Gastroesophageal sphincter (tissue), 4 donors: ENCODE results near the gene NTN5. TPM values are rescaled to one million over a fixed set of nuclear protein-coding genes. Genes with fewer than 3 reads are reported as not detected.

Source experiments
- ATAC-seq: fragments of 150-250 bp; one replicate; pipeline ENCODE4 v1.9.1; 2016; ENCODE audit warnings: mild to moderate bottlenecking, moderate library complexity
- H3K27ac ChIP-seq, 4 donors: fragments of 200-600 bp; sonication (generic) in 3 of 4; 1 replicate in 3 of 4; 2 replicates in 1 of 4; pipeline ENCODE4 v1.5.1; 2016 to 2019
- H3K27me3 ChIP-seq: fragments of 200-600 bp; sonication (generic); one replicate; pipeline ENCODE4 v1.5.1; 2019
- H3K36me3 ChIP-seq, 2 donors: fragments of 200-600 bp; sonication (generic); one replicate each; pipeline ENCODE4 v1.5.1; 2019; ENCODE audit warnings: control low read depth in 1 of 2
- H3K4me1 ChIP-seq, 3 donors: fragments of 200-600 bp; sonication (generic); 1 replicate in 2 of 3; 2 replicates in 1 of 3; pipeline ENCODE4 v1.5.1; 2016 to 2019; ENCODE audit warnings: control low read depth in 2 of 3
- H3K4me3 ChIP-seq, 2 donors: fragments of 200-600 bp; sonication (generic); one replicate each; pipeline ENCODE4 v1.5.1; 2019; ENCODE audit warnings: mild to moderate bottlenecking in 1 of 2, moderate library complexity in 1 of 2
- H3K9me3 ChIP-seq, 3 donors: fragments of 200-600 bp; sonication (generic); one replicate each; pipeline ENCODE4 v1.5.1; 2017 to 2019; ENCODE audit warnings: control low read depth in 2 of 3
- EP300 ChIP-seq: sonication (generic); formaldehyde crosslinking; IDR thresholded peaks from one replicate; pipeline ENCODE4 v1.6.1; 2017; ENCODE audit warnings: antibody characterized with exemption, mild to moderate bottlenecking
- POLR2A ChIP-seq, 2 donors: fragments of 450-650 bp; IDR thresholded peaks; one replicate each; pipeline ENCODE4 v1.6.1; 2017; ENCODE audit warnings: antibody characterized with exemption in 2 of 2, mild to moderate bottlenecking in 2 of 2, moderate library complexity in 1 of 2
- POLR2AphosphoS5 ChIP-seq: sonication (generic); formaldehyde crosslinking; IDR thresholded peaks from one replicate; pipeline ENCODE4 v1.6.1; 2017; ENCODE audit warnings: antibody characterized with exemption
- WGBS, 2 donors: methylation state at CpG; one replicate each; pipeline ENCODE4 v1.1.5; 2018; ENCODE audit warnings: low coverage in 1 of 2; 5-methylcytosine and 5-hydroxymethylcytosine counted together
- total RNA-seq, 4 donors: library from RNA; depleted of rRNA; stranded (reverse); fragments of >200 nt; gene quantifications; one replicate each; pipeline ENCODE4 v1.1.0, GENCODE V29; 2016
- TF ChIP-seq, protein P1 (sequence below), 4 experiments: fragments of 200-600 bp in 2 of 4; fragments of 450-650 bp in 2 of 4; sonication (generic) in 1 of 4; IDR thresholded peaks; one replicate each; pipeline ENCODE4 v1.5.1; 2017 to 2019; ENCODE audit warnings: antibody characterized with exemption in 4 of 4, mild to moderate bottlenecking in 2 of 4, moderate library complexity in 2 of 4

NTN5 gene
- total RNA-seq, 4 donors from 2014 or later, result 0.78 to 2.3 (median 1.1) TPM; not detected in 1

GRCh38 chr19:48674216-48674809 is 1.5 kb upstream of the NTN5 start:
- no peak for ATAC-seq
- H3K27ac ChIP-seq, result no peak overlapping the region

GRCh38 chr19:48673436-48674100 is 751 bp upstream of the NTN5 start:
- 10 to 77% methylated on average over 2 to 4 of the region's 25 CpGs for WGBS, 2 donors
- no peak for ATAC-seq
- no peak overlapping the region for H3K27ac ChIP-seq
- H3K4me1 ChIP-seq, result peaks cover 0 to 11% (median 6%) of the 10 kb centered on the region in 3 donors
- no peaks in the 10 kb centered on the region for H3K9me3 ChIP-seq
- no peaks in the 10 kb centered on the region for H3K36me3 ChIP-seq
- no peak overlapping the region for H3K4me3 ChIP-seq
- no peaks in the 10 kb centered on the region for H3K27me3 ChIP-seq
- TF ChIP-seq POLR2A (IDR thresholded peaks at IDR 0.05) (no peak), EP300 (no peak), POLR2AphosphoS5 (no peak)
- TF ChIP-seq, protein P1, sequence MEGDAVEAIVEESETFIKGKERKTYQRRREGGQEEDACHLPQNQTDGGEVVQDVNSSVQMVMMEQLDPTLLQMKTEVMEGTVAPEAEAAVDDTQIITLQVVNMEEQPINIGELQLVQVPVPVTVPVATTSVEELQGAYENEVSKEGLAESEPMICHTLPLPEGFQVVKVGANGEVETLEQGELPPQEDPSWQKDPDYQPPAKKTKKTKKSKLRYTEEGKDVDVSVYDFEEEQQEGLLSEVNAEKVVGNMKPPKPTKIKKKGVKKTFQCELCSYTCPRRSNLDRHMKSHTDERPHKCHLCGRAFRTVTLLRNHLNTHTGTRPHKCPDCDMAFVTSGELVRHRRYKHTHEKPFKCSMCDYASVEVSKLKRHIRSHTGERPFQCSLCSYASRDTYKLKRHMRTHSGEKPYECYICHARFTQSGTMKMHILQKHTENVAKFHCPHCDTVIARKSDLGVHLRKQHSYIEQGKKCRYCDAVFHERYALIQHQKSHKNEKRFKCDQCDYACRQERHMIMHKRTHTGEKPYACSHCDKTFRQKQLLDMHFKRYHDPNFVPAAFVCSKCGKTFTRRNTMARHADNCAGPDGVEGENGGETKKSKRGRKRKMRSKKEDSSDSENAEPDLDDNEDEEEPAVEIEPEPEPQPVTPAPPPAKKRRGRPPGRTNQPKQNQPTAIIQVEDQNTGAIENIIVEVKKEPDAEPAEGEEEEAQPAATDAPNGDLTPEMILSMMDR (IDR thresholded peaks at IDR 0.05), result no peak

More at GRCh38 chr19:48674216-48674809, 1.5 kb upstream of the NTN5 start:
- no peak for TF ChIP-seq POLR2AphosphoS5
- no peak for TF ChIP-seq POLR2A (IDR thresholded peaks at IDR 0.05)
- TF ChIP-seq, protein P1 (IDR thresholded peaks at IDR 0.05), result no peak
- no peak for TF ChIP-seq EP300
- no peaks in the 10 kb centered on the region for H3K36me3 ChIP-seq
- H3K4me1 ChIP-seq, result peaks cover 0 to 11% (median 6%) of the 10 kb centered on the region in 3 donors
- no peaks in the 10 kb centered on the region for H3K9me3 ChIP-seq
- H3K4me3 ChIP-seq, result no peak overlapping the region
- WGBS, 2 donors, result no CpG with 5 or more reads among the region's 19 CpGs
- no peaks in the 10 kb centered on the region for H3K27me3 ChIP-seq

DNA sequence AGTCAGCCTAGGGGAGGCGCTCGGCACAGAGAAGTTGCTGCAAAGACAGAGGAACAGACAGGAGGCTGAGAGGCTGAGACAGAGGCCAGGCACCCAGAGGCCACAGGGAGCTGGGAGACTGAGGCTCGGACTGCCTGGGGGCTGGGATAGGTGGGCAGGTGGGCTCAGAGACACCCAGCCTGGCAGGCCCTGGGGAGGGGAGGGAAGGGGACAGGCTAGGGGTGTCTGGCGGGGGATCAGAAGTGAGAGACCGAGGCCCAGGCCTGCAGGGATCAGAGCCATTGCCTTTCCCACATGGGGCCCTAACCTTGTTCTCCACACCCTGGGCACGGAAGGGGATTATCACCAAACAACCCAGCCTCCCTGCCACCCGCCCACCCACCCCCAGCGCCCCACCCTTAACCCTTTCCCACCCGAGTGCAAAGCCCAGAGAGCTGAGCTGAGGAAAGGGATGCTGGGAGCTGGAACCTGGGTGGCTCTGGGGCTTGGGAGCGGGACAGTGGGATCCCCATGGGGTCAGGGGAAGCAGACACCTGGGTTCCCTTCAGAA is 1.3 kb downstream of the NTN5 start:
- Histone ChIP-seq H3K36me3 (no peaks in the 10 kb centered on the region), H3K4me3 (no peak overlapping the region), H3K4me1 (peaks cover 0 to 11% (median 6%) of the 10 kb centered on the region in 3 donors), H3K9me3 (no peaks in the 10 kb centered on the region), H3K27me3 (no peaks in the 10 kb centered on the region), H3K27ac (no peak overlapping the region)
- WGBS, 2 donors, result 45 to 79% methylated on average over 2 to 6 of the region's 10 CpGs
- TF ChIP-seq EP300 (no peak), POLR2A (IDR thresholded peaks at IDR 0.05) (no peak), POLR2AphosphoS5 (no peak)
- TF ChIP-seq, protein P1 (IDR thresholded peaks at IDR 0.05), result no peak
- no peak for ATAC-seq

DNA sequence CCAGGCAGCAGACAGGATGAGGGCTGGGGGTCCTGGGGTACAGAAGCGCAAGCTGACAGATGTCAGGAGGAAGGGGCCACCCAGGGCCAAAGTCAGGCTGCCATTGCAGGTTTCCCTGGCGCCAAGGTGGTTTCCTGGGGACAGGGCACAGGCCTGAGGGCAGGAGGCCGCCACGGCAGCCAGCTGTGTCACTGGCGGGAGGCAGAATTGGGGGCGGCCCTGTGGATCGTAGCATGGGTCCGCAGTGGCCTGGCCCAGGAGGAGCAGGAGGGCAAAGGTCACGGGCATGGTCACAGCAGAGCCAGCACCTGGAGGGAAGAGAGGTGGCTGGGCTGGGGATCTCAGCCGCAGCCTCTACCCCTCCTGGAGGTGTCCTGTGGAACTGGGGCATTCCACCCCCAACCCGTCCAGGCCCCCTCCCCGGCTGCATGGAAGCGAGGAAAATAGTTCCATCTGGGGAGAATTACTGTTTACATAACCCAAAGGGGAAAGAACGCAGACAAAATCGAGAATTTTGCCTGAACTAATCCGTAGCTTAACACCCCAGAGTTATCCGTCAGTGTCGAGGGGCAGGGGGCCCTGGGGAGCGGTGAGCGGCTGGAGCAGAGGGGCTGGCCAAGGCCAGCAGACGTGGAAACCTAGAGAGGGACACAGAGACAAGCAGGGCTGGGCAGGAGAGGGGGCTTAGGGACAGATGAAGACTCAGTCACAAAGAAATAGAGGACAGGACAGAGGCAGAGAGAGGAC is 1.9 kb downstream of the NTN5 start:
- no peak overlapping the region for H3K27ac ChIP-seq
- ATAC-seq, result no peak
- H3K9me3 ChIP-seq, result no peaks in the 10 kb centered on the region
- no peaks in the 10 kb centered on the region for H3K36me3 ChIP-seq
- H3K4me1 ChIP-seq, result peaks cover 0 to 10% (median 6%) of the 10 kb centered on the region in 3 donors
- no peak overlapping the region for H3K4me3 ChIP-seq
- H3K27me3 ChIP-seq, result no peaks in the 10 kb centered on the region
- 67 to 75% methylated on average over 2 to 13 of the region's 21 CpGs for WGBS, 2 donors
- TF ChIP-seq EP300, result no peak
- TF ChIP-seq, protein P1 (IDR thresholded peaks at IDR 0.05), result no peak
- TF ChIP-seq POLR2AphosphoS5, result no peak
- no peak for TF ChIP-seq POLR2A (IDR thresholded peaks at IDR 0.05)
